Pancreas (tissue), 10 donors: ENCODE results near the gene C17orf100. TPM values are rescaled to one million over a fixed set of nuclear protein-coding genes. Genes with fewer than 3 reads are reported as not detected.

Experiments used
- ATAC-seq, 4 donors: fragments of 200-7000 bp; cut with Tn5 transposase; one replicate each; pipeline versions ENCODE4 v1.8.0 to v1.9.1; 2020; ENCODE audit warnings: mild to moderate bottlenecking in 4 of 4, moderate library complexity in 4 of 4
- DNase-seq, 6 donors: peaks; one replicate each; pipeline ENCODE4 v3.0.0-alpha.2; 2020
- FAIRE-seq: peaks from 2 replicates; lab custom pipeline; 2012; peaks lifted over from hg19 to GRCh38; lab: Jason Lieb, UNC
- H3K27ac ChIP-seq, 4 donors: fragments of 200-600 bp; sonication (generic); 1 replicate in 3 of 4; 2 replicates in 1 of 4; pipeline versions ENCODE4 v1.5.0 to v1.8.0; 2020
- H3K27me3 ChIP-seq, 4 donors: fragments of 200-600 bp; one replicate each; pipeline ENCODE4 v1.8.0; 2021
- H3K36me3 ChIP-seq, 3 donors: fragments of 200-600 bp; sonication (generic) in 1 of 3; one replicate each; pipeline versions ENCODE4 v1.5.0 to v1.8.0; 2020 to 2021
- H3K4me1 ChIP-seq, 3 donors: fragments of 200-600 bp; one replicate each; pipeline ENCODE4 v1.8.0; 2021
- H3K4me3 ChIP-seq, 4 donors: fragments of 200-600 bp; sonication (generic) in 2 of 4; one replicate each; pipeline versions ENCODE4 v1.5.0 to v1.8.0; 2020 to 2021
- H3K9me3 ChIP-seq, 4 donors: fragments of 200-600 bp; one replicate each; pipeline ENCODE4 v1.8.0; 2021
- WGBS, 2 donors: extraction: QIAGEN DNeasy Blood & Tissue Kit; methylation state at CpG; one replicate each; pipeline ENCODE4 v1.1.7; 2013; 5-methylcytosine and 5-hydroxymethylcytosine counted together
- intact Hi-C, 3 donors: fragments of 100-400 bp; cut with DNase I; formaldehyde crosslinking; loops; one replicate each; pipeline versions ENCODE4 v1.11.1 to v1.14.2; 2022
- polyA plus RNA-seq, 2 donors: library from polyadenylated mRNA; stranded (reverse); fragments of 200-250 nt; gene quantifications; one replicate each; pipeline ENCODE4 v1.2.3, GENCODE V29; 2013
- total RNA-seq, 6 donors: library from RNA; stranded (reverse); fragmentation: NEBNext Ultra II Directional in 4 of 6; extraction: Animal tissue kit (Norgen Biotek cat#: 25700) in 4 of 6; gene quantifications; one replicate each; pipeline versions ENCODE4 v1.2.1 to v1.2.4, GENCODE V29; 2021 to 2023
- TF ChIP-seq, protein P1 (sequence below), 4 donors: fragments of 200-600 bp; sonication (generic) in 3 of 4; IDR thresholded peaks; one replicate each; pipeline versions ENCODE4 v1.5.0 to v1.8.0; 2021; ENCODE audit warnings: antibody characterized with exemption in 4 of 4
- donor health status: healthy with polysubstance abuse.
- donor health status: DM: no; HTN: no; CAD: no; lungs with moderate emphysema.
- donor health status: DM: no; HTN: no; CAD: no.
- donor health status: control.
- donor health status: control.
- donor health status: Bipolar disorder and iron deficiency.
- donor health status: DM: yes; HTN: yes; CAD: no.
- donor health status: DM: no; HTN: no; CAD: no.
- donor health status: DM: no; HTN: no; CAD: no.
- donor health status: DM: yes; HTN: yes; CAD: no.

C17orf100 gene
- total and polyA plus RNA-seq, 8 donors = 0.91 to 5.8 (median 2.4) TPM

DNA sequence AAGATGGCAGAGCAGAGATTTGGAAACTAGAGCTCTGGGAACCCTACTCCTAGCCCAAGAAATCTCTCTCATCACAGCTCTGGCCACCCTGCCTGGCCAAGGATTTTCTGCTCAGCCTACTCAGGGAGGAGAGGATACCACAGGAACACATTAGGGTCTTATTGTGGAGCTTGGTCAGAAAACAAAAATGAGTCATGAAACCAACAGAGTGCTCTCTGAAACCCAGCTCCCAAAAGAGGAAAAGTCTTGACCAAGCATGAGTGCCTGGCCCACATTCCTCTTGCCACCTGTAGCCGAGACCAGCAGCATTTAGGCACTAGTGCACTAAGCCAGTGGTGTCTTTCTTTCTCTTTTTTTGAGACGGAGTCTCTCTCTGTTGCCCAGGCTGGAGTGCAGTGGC lies 43.5 kb downstream of the C17orf100 start:
- Histone ChIP-seq H3K27me3 (no peaks in the 10 kb centered on the region), H3K36me3 (no peaks in the 10 kb centered on the region), H3K4me1 (no peaks in the 10 kb centered on the region), H3K4me3 (no peak overlapping the region), H3K27ac (no peak overlapping the region), H3K9me3 (no peaks in the 10 kb centered on the region)
- DNase-seq (no peak), FAIRE-seq (no peak), ATAC-seq (no peak)
- intact Hi-C loops = no loop called here
- 69 to 94% methylated on average over 2 of the region's 2 CpGs for WGBS, 2 donors
- TF ChIP-seq, protein P1, sequence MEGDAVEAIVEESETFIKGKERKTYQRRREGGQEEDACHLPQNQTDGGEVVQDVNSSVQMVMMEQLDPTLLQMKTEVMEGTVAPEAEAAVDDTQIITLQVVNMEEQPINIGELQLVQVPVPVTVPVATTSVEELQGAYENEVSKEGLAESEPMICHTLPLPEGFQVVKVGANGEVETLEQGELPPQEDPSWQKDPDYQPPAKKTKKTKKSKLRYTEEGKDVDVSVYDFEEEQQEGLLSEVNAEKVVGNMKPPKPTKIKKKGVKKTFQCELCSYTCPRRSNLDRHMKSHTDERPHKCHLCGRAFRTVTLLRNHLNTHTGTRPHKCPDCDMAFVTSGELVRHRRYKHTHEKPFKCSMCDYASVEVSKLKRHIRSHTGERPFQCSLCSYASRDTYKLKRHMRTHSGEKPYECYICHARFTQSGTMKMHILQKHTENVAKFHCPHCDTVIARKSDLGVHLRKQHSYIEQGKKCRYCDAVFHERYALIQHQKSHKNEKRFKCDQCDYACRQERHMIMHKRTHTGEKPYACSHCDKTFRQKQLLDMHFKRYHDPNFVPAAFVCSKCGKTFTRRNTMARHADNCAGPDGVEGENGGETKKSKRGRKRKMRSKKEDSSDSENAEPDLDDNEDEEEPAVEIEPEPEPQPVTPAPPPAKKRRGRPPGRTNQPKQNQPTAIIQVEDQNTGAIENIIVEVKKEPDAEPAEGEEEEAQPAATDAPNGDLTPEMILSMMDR (IDR thresholded peaks at IDR 0.05) = no peak

DNA sequence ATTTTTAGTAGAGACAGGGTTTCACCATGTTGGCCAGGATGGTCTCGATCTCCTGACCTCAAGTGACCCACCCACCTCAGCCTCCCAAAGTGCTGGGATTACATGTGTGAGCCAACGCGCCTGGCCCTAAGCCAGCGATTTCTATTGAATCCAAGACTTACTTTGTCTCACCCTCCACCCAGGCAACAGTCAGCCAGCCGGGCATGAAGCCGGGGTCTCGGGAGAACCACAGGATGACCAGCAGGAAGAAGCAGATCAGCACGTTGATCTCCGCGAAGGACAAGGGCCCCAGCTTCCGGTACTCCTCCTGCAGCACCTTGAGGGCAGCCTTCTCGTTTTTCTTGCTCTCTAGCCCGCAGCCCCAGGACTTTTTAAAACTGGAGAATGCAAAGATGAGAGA lies 44.0 kb downstream of the C17orf100 start:
- ATAC-seq = no peak
- TF ChIP-seq, protein P1 (IDR thresholded peaks at IDR 0.05) = no peak
- Histone ChIP-seq H3K36me3 (no peaks in the 10 kb centered on the region), H3K4me3 (no peak overlapping the region), H3K9me3 (no peaks in the 10 kb centered on the region), H3K27me3 (no peaks in the 10 kb centered on the region), H3K4me1 (no peaks in the 10 kb centered on the region), H3K27ac (no peak overlapping the region)
- 62 to 89% methylated on average over 13 of the region's 13 CpGs for WGBS, 2 donors
- FAIRE-seq = no peak
- intact Hi-C loops = no loop called here
- DNase-seq = no peak

DNA sequence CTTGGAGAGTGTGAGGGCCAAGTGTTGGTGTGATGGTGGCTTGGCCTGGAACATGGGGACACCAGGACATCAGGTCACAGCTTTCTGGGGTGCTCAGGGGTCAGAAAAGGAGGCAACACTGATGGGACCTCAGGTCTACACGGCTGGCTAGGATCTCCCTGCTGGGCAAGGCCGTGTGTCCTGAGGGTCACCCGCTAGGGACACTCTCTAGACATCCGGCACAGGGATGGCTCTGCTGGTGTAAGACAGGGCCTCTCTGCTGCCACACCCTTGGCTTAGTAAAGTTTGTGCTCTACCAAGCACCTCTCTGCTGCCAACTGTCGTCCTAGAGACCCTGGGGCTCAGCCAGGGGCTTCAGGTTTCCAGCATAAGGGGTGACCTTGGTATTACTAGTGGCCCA lies 45.3 kb downstream of the C17orf100 start:
- Histone ChIP-seq H3K4me1 (no peaks in the 10 kb centered on the region), H3K9me3 (no peaks in the 10 kb centered on the region), H3K4me3 (no peak overlapping the region), H3K27me3 (no peaks in the 10 kb centered on the region), H3K36me3 (no peaks in the 10 kb centered on the region), H3K27ac (no peak overlapping the region)
- WGBS, 2 donors = 68 to 88% methylated on average over 5 of the region's 5 CpGs
- ATAC-seq (no peak), DNase-seq (no peak), FAIRE-seq (no peak)
- intact Hi-C loops = no loop called here
- TF ChIP-seq, protein P1 (IDR thresholded peaks at IDR 0.05) = no peak

DNA sequence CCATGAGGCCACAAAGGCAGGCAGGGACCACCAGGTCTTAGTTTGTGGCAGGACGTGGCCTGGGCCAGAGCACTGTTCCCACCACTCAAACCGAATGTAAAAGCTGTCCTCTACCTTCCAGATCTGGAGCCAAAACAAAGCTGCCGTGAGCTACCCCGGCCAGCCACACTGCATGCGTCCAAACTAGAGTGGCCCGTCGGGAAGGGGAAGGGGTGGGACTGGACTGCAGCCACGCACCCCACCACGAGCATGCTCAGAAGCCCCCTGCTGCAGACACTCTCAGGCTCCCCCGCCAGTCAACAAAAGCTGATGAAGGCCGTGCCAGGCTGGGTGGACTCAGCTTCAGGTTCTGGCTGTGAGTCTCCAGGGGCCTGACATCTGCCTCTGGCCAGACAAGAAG lies 46.4 kb downstream of the C17orf100 start:
- no peak for FAIRE-seq
- ATAC-seq = no peak
- H3K4me1 ChIP-seq = no peaks in the 10 kb centered on the region
- TF ChIP-seq, protein P1 (IDR thresholded peaks at IDR 0.05) = no peak
- intact Hi-C loops = no loop called here
- H3K27ac ChIP-seq = no peak overlapping the region
- no peaks in the 10 kb centered on the region for H3K36me3 ChIP-seq
- H3K4me3 ChIP-seq = no peak overlapping the region
- DNase-seq = no peak
- H3K9me3 ChIP-seq = no peaks in the 10 kb centered on the region
- WGBS, 2 donors = 77 to 90% methylated on average over 11 of the region's 11 CpGs
- no peaks in the 10 kb centered on the region for H3K27me3 ChIP-seq

DNA sequence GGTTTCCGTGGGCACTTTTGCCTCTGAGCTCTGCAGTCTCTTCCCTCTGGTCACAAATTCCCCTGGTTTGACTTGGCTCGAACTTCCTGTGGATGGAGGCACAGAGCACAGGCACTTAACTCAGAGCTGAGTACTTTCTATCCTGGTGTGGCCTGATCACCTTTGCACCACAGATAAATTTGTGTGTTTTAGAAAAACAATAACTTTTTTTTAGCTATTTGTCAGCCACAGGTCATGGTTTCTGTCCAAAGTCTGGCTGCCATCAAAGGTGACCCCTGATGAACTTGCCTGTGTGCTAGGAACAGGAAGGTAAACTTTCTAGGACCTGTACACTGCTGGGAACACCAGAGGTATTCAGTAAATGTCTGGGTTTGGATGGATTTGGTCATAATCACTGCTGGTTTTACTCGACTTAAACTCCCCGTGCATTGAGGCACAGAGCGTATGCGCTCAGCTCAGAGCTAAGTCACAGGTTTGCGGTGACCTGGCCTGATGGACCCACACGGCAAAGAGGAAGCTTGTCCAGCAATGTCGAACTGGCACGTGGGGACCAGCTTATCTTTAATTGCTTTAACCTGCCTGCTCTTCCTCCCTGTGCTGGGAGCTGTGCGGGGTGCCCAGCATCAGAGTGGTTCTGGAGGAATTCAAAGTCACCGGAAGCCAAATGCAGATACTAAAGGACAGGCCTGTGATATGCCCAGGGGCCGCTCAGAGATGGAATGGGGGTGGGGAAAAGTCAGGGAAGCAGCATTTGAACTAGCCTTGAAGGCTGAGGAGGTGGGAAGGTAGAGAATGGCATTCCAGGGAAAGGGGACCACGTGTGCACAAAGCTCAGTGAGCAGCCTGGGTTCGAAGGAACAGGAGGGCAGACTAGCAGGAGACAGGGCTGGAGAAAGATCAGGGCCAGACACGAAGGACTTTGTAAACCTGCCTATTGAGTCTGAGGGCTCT lies 48.7 kb downstream of the C17orf100 start:
- WGBS, 2 donors = 67% methylated on average over 16 of the region's 16 CpGs
- FAIRE-seq (no peak), DNase-seq (no peak), ATAC-seq (no peak)
- Histone ChIP-seq H3K4me3 (no peak overlapping the region), H3K36me3 (no peaks in the 10 kb centered on the region), H3K9me3 (no peaks in the 10 kb centered on the region), H3K27me3 (no peaks in the 10 kb centered on the region), H3K27ac (no peak overlapping the region), H3K4me1 (no peaks in the 10 kb centered on the region)
- TF ChIP-seq, protein P1 (IDR thresholded peaks at IDR 0.05) = no peak
- intact Hi-C loops = no loop called here
